K562 (cell line): ENCODE measurements around the gene SOBP. TPM values are rescaled to one million over a fixed set of nuclear protein-coding genes. Genes with fewer than 3 reads are reported as not detected.
A peak's percentile ranks its signal among the peaks of the same experiment; 100 is the strongest.

Experiments used
- ATAC-seq: fragments of 200-7000 bp; cut with Tn5 transposase; 3 replicates; pipeline ENCODE4 v1.9.1; 2020; ENCODE audit warnings: moderate library complexity
- BruUV-seq: library from RNA; stranded (reverse); fragments of 400-500 nt; replicated peaks from 2 replicates; lab custom pipeline; 2021; lab: Mats Ljungman, UMichigan
- CTCF ChIA-PET: fragments of 300-600 bp; formaldehyde crosslinking; extraction: SDS; loops from one replicate; lab custom pipeline; 2021; ENCODE audit warnings: low intra/inter-chr PET ratio; lab: Yijun Ruan, JAX
- POLR2A ChIA-PET: fragments of 300-600, 350-650 bp; sonication (Branson Sonifier 250); formaldehyde crosslinking; extraction: SDS; loops from one replicate; lab custom pipeline; 2021; ENCODE audit warnings: antibody characterized with exemption, inconsistent platforms; lab: Yijun Ruan, JAX
- DNase-seq, 4 experiments: peaks; one replicate each; pipeline versions ENCODE4 v3.0.0 to v3.0.0-alpha.2; 2011 to 2018; ENCODE audit warnings: low spot score in 3 of 4, mixed read lengths in 3 of 4; ENCODE audit errors: extremely low read depth in 1 of 4
- FAIRE-seq: peaks from 2 replicates; lab custom pipeline; 2011; peaks lifted over from hg19 to GRCh38; lab: Jason Lieb, UNC
- H2AFZ ChIP-seq: 2 replicates; pipeline ENCODE4 v1.6.0; 2011; ENCODE audit warnings: low read depth, low read length, control low read depth, inconsistent platforms
- H3K27ac ChIP-seq: fragments of 200-600 bp; 3 replicates; pipeline ENCODE4 v1.8.0; 2011; ENCODE audit warnings: low read depth, mild to moderate bottlenecking, control low read depth, inconsistent platforms, low read length, moderate library complexity, mixed read lengths; ENCODE audit errors: extremely low read depth
- H3K27me3 ChIP-seq, 2 experiments: fragments of 300-600 bp in 1 of 2; 2 replicates in 1 of 2; 3 replicates in 1 of 2; pipeline versions ENCODE4 v1.6.0 to v1.8.0; 2011; ENCODE audit warnings: inconsistent platforms in 2 of 2, low read length in 2 of 2, mild to moderate bottlenecking in 1 of 2, mixed read lengths in 1 of 2, moderate library complexity in 1 of 2; ENCODE audit not compliant: control insufficient read depth in 2 of 2, insufficient read depth in 2 of 2
- H3K36me3 ChIP-seq: fragments of 300-600 bp; 3 replicates; pipeline ENCODE4 v1.8.0; 2011; ENCODE audit warnings: mild to moderate bottlenecking, low read length, inconsistent platforms; ENCODE audit not compliant: control insufficient read depth, insufficient read depth
- H3K4me1 ChIP-seq, 2 experiments: fragments of 200-600 bp in 1 of 2; replicated peaks in 1 of 2; 2 replicates in 1 of 2; 3 replicates in 1 of 2; pipeline versions ENCODE4 v1.5.1 to v1.8.0; 2011; ENCODE audit warnings: inconsistent platforms in 2 of 2, low read length in 2 of 2, mild to moderate bottlenecking in 1 of 2, mixed read lengths in 1 of 2, moderate library complexity in 1 of 2; ENCODE audit not compliant: control insufficient read depth in 2 of 2, insufficient read depth in 2 of 2
- H3K4me2 ChIP-seq: 2 replicates; pipeline ENCODE4 v1.6.1; 2011; ENCODE audit warnings: low read length, control low read depth, inconsistent platforms, mixed read lengths; ENCODE audit not compliant: insufficient read depth
- H3K4me3 ChIP-seq: fragments of 200-600 bp; sonication (generic), shearing (Covaris generic); 2 replicates; pipeline ENCODE4 v1.5.1; 2016; ENCODE audit warnings: control low read depth, inconsistent platforms
- H3K79me2 ChIP-seq: fragments of 200-600 bp; 3 replicates; pipeline ENCODE4 v1.8.0; 2011; ENCODE audit warnings: low read length, inconsistent platforms; ENCODE audit not compliant: control insufficient read depth, insufficient read depth
- H3K9ac ChIP-seq, 2 experiments: 2 replicates each; pipeline versions ENCODE4 v1.6.0 to v1.6.1; 2011; ENCODE audit warnings: low read depth in 2 of 2, low read length in 2 of 2, control low read depth in 1 of 2, inconsistent platforms in 1 of 2, mild to moderate bottlenecking in 1 of 2, mixed read lengths in 1 of 2; ENCODE audit not compliant: insufficient read depth in 1 of 2
- H3K9me1 ChIP-seq: one replicate; pipeline ENCODE4 v1.6.0; 2011; ENCODE audit warnings: inconsistent platforms, mild to moderate bottlenecking, low read length, moderate library complexity; ENCODE audit not compliant: control insufficient read depth, insufficient read depth
- H3K9me3 ChIP-seq: replicated peaks from 2 replicates; pipeline ENCODE4 v1.5.1; 2011; ENCODE audit warnings: low read depth, low read length, inconsistent platforms; ENCODE audit not compliant: control insufficient read depth, insufficient read depth
- H4K20me1 ChIP-seq: replicated peaks from 2 replicates; pipeline ENCODE4 v1.6.1; 2011; ENCODE audit warnings: low read length, inconsistent platforms, mixed read lengths; ENCODE audit not compliant: control insufficient read depth, insufficient read depth
- CBFA2T3 ChIP-seq: fragments of 450-650 bp; IDR thresholded peaks from 2 replicates; pipeline ENCODE4 v1.6.1; 2017
- DIDO1 ChIP-seq: fragments of 450-650 bp; IDR thresholded peaks from 2 replicates; pipeline ENCODE4 v1.6.1; 2016; ENCODE audit warnings: low read depth, missing biosample characterization, missing genetic modification characterization
- ILK ChIP-seq: fragments of 450-650 bp; IDR thresholded peaks from 2 replicates; pipeline ENCODE4 v1.6.1; 2016; ENCODE audit warnings: missing genetic modification characterization, low read depth, mild to moderate bottlenecking, missing compliant biosample characterization, moderate library complexity, borderline replicate concordance
- KAT7 ChIP-seq: sonication (generic); formaldehyde crosslinking; IDR thresholded peaks from 2 replicates; pipeline ENCODE4 v1.8.0; 2022; ENCODE audit warnings: missing genetic modification reagents, mild to moderate bottlenecking, borderline replicate concordance
- PHF8 ChIP-seq: fragments of 200-600 bp; sonication (generic); IDR thresholded peaks from 2 replicates; pipeline ENCODE4 v1.6.1; 2012; ENCODE audit warnings: mixed run types, mild to moderate bottlenecking, inconsistent platforms, low read length, moderate library complexity, borderline replicate concordance
- SOX6 ChIP-seq: fragments of 450-650 bp; IDR thresholded peaks from 2 replicates; pipeline ENCODE4 v1.6.1; 2014; ENCODE audit warnings: mild to moderate bottlenecking
- TAF1 ChIP-seq: IDR thresholded peaks from 2 replicates; pipeline ENCODE4 v1.6.1; 2011; ENCODE audit warnings: mild to moderate bottlenecking, low read length, moderate library complexity; ENCODE audit not compliant: insufficient read depth, control insufficient read depth, severe bottlenecking; ENCODE audit errors: extremely low read depth
- ZBTB2 ChIP-seq: fragments of 450-650 bp; IDR thresholded peaks from 2 replicates; pipeline ENCODE4 v1.6.1; 2016; ENCODE audit warnings: antibody characterized with exemption
- ZC3H4 ChIP-seq: sonication (generic); formaldehyde crosslinking; IDR thresholded peaks from 2 replicates; pipeline ENCODE4 v1.9.0; 2021; ENCODE audit warnings: missing genetic modification reagents, borderline replicate concordance
- ZNF79 ChIP-seq: fragments of 250-450 bp; sonication (Bioruptor Pico); IDR thresholded peaks from 2 replicates; pipeline ENCODE4 v1.4.0; 2020; ENCODE audit warnings: low read depth, mild to moderate bottlenecking, moderate library complexity
- WGBS: fragments of 100-300 bp; shearing (Covaris generic); methylation state at CpG from one replicate; pipeline ENCODE4 v1.1.6; 2016; ENCODE audit warnings: low coverage, mixed read lengths; ENCODE audit not compliant: insufficient coverage; ENCODE audit errors: missing lambda C conversion rate; 5-methylcytosine and 5-hydroxymethylcytosine counted together
- in situ Hi-C: fragments of 300-500 bp; cut with MboI; formaldehyde crosslinking; loops from 4 replicates; pipeline ENCODE4 v1.15.0; 2018; ENCODE audit warnings: inconsistent platforms, mixed read lengths
- intact Hi-C: fragments of 100-400 bp; cut with micrococcal nuclease; formaldehyde crosslinking; loops from 2 replicates; pipeline ENCODE4 v1.14.2; 2022
- polyA plus RNA-seq, 8 experiments: library from polyadenylated mRNA; depleted of rRNA in 4 of 8; stranded (reverse) in 5 of 8; unstranded in 3 of 8; fragments of >200 nt; fragmentation: Nextera tagmentation in 2 of 8; fragmentation: Illumina TruSeq in 1 of 8; extraction: Ambion mirVana in 2 of 8; extraction: Trizol in 1 of 8; gene quantifications; 2 replicates each; pipeline versions ENCODE4 v1.2.1 to v1.2.3, GENCODE V29; 2011 to 2014; ENCODE audit warnings: inconsistent platforms in 1 of 8, missing spikeins in 1 of 8
- total RNA-seq, 7 experiments: library from RNA; depleted of rRNA in 6 of 7; stranded (reverse); fragments of >200 nt in 6 of 7; fragmentation: Illumina TruSeq in 2 of 7; extraction: Trizol in 2 of 7; gene quantifications; 2 replicates each; pipeline versions ENCODE4 v1.2.1 to v1.2.3, GENCODE V29; 2011 to 2021; ENCODE audit warnings: low replicate concordance in 1 of 7

Gene SOBP
- total and polyA plus RNA-seq, 9 of the 15 experiments (the other 6 are each of a cell fraction or from before 2014, with no cell fraction given) = 0.16 TPM; not detected in 8

- Histone ChIP-seq H3K4me1 (no peaks in the 10 kb centered on the region), H3K27ac (no peak overlapping the region), H2AFZ (no peak overlapping the region), H3K4me2 (no peak overlapping the region), H4K20me1 (no peaks in the 10 kb centered on the region), H3K4me3 (no peak overlapping the region), H3K79me2 (no peaks in the 10 kb centered on the region), H3K36me3 (no peaks in the 10 kb centered on the region), H3K27me3 (peaks cover 8 to 24% of the 10 kb centered on the region in 2 experiments; a peak in 4 of 5 replicates), H3K9me1 (no peaks in the 10 kb centered on the region)
- in situ Hi-C loops = no loop called here
- intact Hi-C loops = no loop called here
- TF ChIP-seq CBFA2T3 (no peak), TAF1 (no peak), ZC3H4 (CRISPR knock-in tag) (no peak), ZNF79 (CRISPR knock-in tag) (no peak), SOX6 (no peak)
- TF ChIP-seq, all 486 proteins: peak for 0
- ChIA-PET POLR2A (interaction anchor here (0.6 kb wide), 1 partner anchor 18 kb away, joined by 3 read pairs; no protein-coding TSS in a partner anchor), CTCF (no interaction called here)
- 3% methylated on average over 4 of the region's 4 CpGs for WGBS
- FAIRE-seq (no peak), DNase-seq (no peak), ATAC-seq (no peak)
- Histone ChIP-seq H3K9me3 (no peaks in the 10 kb centered on the region), H3K9ac (no peak overlapping the region)
- no TSS peak for BruUV-seq
These were observed 155.8 kb downstream of the SOBP start for GRCh38 chr6:107645740-107646139.

- no peak overlapping the region for H3K4me3 ChIP-seq
- ChIA-PET POLR2A (no interaction called here), CTCF (no interaction called here)
- no peak for TF ChIP-seq PHF8
- TF ChIP-seq DIDO1 (tag) = no peak
- TF ChIP-seq ZBTB2 = no peak
- no peak for TF ChIP-seq KAT7 (CRISPR knock-in tag)
- no peak for TF ChIP-seq ILK
- H3K27ac ChIP-seq = no peak overlapping the region
- BruUV-seq = no TSS peak
- H3K79me2 ChIP-seq = no peaks in the 10 kb centered on the region
- H4K20me1 ChIP-seq = no peaks in the 10 kb centered on the region
- H3K9me1 ChIP-seq = no peaks in the 10 kb centered on the region
- DNase-seq (peak in 1 of 4 experiments; percentile 6), ATAC-seq (no peak), FAIRE-seq (no peak)
- 9% methylated on average over 9 of the region's 9 CpGs for WGBS
- intact Hi-C loops = no loop called here
- H3K4me1 ChIP-seq = no peaks in the 10 kb centered on the region
- H3K36me3 ChIP-seq = no peaks in the 10 kb centered on the region
- H3K4me2 ChIP-seq = no peak overlapping the region
- H3K9ac ChIP-seq = no peak overlapping the region
- no peaks in the 10 kb centered on the region for H3K9me3 ChIP-seq
- in situ Hi-C loops = no loop called here
- H3K27me3 ChIP-seq = peaks cover 8 to 23% of the 10 kb centered on the region in 2 experiments; a peak in 4 of 5 replicates
- no peak overlapping the region for H2AFZ ChIP-seq
These were observed 156.3 kb downstream of the SOBP start for GRCh38 chr6:107646176-107646575.
